Mucosa of gallbladder (tissue), 1 donor: ENCODE results near the gene CCDC93. TPM values are rescaled to one million over a fixed set of nuclear protein-coding genes. Genes with fewer than 3 reads are reported as not detected.
"Not testable (repeated sequence)": the region's sequence is repeated elsewhere in the genome, so short reads cannot be mapped to it uniquely, and the experiment has no call there.

Source experiments
- DNase-seq: peaks from one replicate; pipeline ENCODE4 v3.0.0-alpha.2; 2020; ENCODE audit warnings: low spot score
- total RNA-seq: library from RNA; stranded (reverse); gene quantifications from one replicate; pipeline ENCODE4 v1.2.1, GENCODE V29; 2021
- donor health status: DM: no; HTN: no; CAD: no.

CCDC93 gene
- total RNA-seq, 1 donor from 2014 or later, result 34.6 TPM

- DNase-seq, result no peak
Measured at GRCh38 chr2:117956036-117956796, 57.7 kb downstream of the CCDC93 start.

- DNase-seq, result no peak
Measured at GRCh38 chr2:117953231-117953630, 60.6 kb downstream of the CCDC93 start.

- no peak for DNase-seq
Measured at GRCh38 chr2:117952701-117953100, 61.2 kb downstream of the CCDC93 start.

- DNase-seq, result no peak
Measured at GRCh38 chr2:117952228-117952627, 61.6 kb downstream of the CCDC93 start.

- no peak for DNase-seq
Measured at GRCh38 chr2:117949806-117950205, 64.1 kb downstream of the CCDC93 start.

GRCh38 chr2:117948615-117949014 is 65.3 kb downstream of the CCDC93 start:
- no peak for DNase-seq

- peak; percentile 59 for DNase-seq
Measured at GRCh38 chr2:117945296-117945695, 68.6 kb downstream of the CCDC93 start.

- no peak for DNase-seq
Measured at GRCh38 chr2:117944816-117945215, 69.1 kb downstream of the CCDC93 start.

GRCh38 chr2:117943013-117943672 is 70.7 kb downstream of the CCDC93 start:
- no peak for DNase-seq

- DNase-seq, result no peak
Measured at GRCh38 chr2:117942551-117942950, 71.3 kb downstream of the CCDC93 start.

- DNase-seq, result no peak
Measured at GRCh38 chr2:117941693-117942092, 72.2 kb downstream of the CCDC93 start.

- DNase-seq, result no peak
Measured at GRCh38 chr2:117940436-117940835, 73.4 kb downstream of the CCDC93 start.

- no peak for DNase-seq
Measured at GRCh38 chr2:117938611-117939010, 75.3 kb downstream of the CCDC93 start.

GRCh38 chr2:117936871-117937428 is 76.9 kb downstream of the CCDC93 start:
- DNase-seq, result no peak

- DNase-seq, result no peak
Measured at GRCh38 chr2:117935954-117936353, 77.9 kb downstream of the CCDC93 start.

GRCh38 chr2:117935456-117935855 is 78.4 kb downstream of the CCDC93 start:
- no peak for DNase-seq

- no peak for DNase-seq
Measured at GRCh38 chr2:117933884-117934354, 80.0 kb downstream of the CCDC93 start.

- no peak for DNase-seq
Measured at GRCh38 chr2:117931978-117932377, 81.9 kb downstream of the CCDC93 start.

- DNase-seq, result no peak
Measured at GRCh38 chr2:117931266-117931665, 82.6 kb downstream of the CCDC93 start.

- DNase-seq, result no peak
Measured at GRCh38 chr2:117930775-117931174, 83.1 kb downstream of the CCDC93 start.

- DNase-seq, result not testable (repeated sequence)
Measured at GRCh38 chr2:117923471-117923870, 90.4 kb downstream of the CCDC93 start.

GRCh38 chr2:117921520-117921919 is 92.3 kb downstream of the CCDC93 start:
- no peak for DNase-seq

GRCh38 chr2:117918608-117919007 is 95.3 kb downstream of the CCDC93 start:
- DNase-seq, result no peak
